Activated CD8-positive, alpha-beta memory T cell treated with anti-CD3 and anti-CD28 coated beads for 36 hours (primary cell): ENCODE data around the gene BCKDHA. TPM values are rescaled to one million over a fixed set of nuclear protein-coding genes. Genes with fewer than 3 reads are reported as not detected.

ENCODE experiments used
- CTCF ChIA-PET: fragments of 350-600 bp; sonication (Branson Sonifier 250); formaldehyde crosslinking; loops from one replicate; lab custom pipeline; 2021; ENCODE audit warnings: antibody characterized with exemption; lab: Charles Lee
- POLR2A ChIA-PET: fragments of 350-600 bp; sonication (Branson Sonifier 250); formaldehyde crosslinking; loops from one replicate; lab custom pipeline; 2021; ENCODE audit warnings: antibody characterized with exemption; lab: Charles Lee
- total RNA-seq, 2 experiments: library from RNA; stranded (reverse); gene quantifications; one replicate each; pipeline ENCODE4 v1.2.3, GENCODE V29; 2021

BCKDHA gene
- total RNA-seq, 2 experiments from 2014 or later, result 21.5 to 24.8 TPM

- POLR2A ChIA-PET, result no interaction called here
- CTCF ChIA-PET, result interaction anchor here (1.1 kb wide), 1 partner anchor 36 kb away, joined by 3 read pairs; no protein-coding TSS in a partner anchor
Observed at GRCh38 chr19:41392775-41393174, 4.8 kb upstream of the BCKDHA start.

DNA sequence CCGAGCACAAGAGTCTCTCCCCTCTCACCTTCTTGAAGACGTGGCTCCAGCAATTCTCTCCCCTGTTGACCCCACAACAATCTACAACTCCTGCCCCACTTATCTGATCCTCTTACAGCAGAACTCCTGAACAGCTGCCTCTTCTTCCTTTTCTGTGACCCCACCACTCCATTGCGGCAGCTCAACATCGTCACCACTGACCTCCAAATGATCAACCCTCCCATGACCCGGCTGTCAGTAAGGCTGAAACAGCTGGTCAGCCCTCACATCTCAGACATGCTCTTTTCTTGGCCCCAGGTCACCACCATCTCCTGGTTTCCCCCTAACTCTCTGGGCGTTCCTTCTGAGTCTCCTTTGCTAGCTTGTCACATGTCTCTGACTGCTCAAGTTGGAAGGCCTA lies 2.3 kb upstream of the BCKDHA start:
- POLR2A ChIA-PET, result interaction anchor here (1.1 kb wide), 1 partner anchor 30 kb away, joined by 3 read pairs; no protein-coding TSS in a partner anchor
- CTCF ChIA-PET, result no interaction called here

GRCh38 chr19:41398050-41398418 lies 416 bp downstream of the BCKDHA start:
- ChIA-PET POLR2A (no interaction called here), CTCF (no interaction called here)

DNA sequence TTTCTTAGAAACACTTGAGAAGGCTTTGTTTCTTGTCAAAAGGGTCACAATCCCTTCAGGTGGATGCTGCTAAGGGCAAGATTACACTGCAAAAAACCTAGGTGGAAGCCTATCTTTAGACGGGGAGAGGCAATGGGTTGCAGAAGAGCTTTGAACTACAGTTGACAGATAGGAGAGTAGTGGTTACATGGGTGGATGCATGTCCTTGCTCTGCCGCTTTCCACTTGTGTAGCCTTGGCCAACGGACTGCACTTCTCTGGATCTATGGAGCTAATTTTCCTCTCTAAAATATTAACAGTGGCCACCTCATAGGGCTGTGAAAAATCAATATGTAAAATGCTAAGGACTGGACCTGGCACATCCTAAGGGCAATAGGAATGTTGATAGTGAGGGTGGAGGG lies 980 bp downstream of the BCKDHA start:
- POLR2A ChIA-PET, result no interaction called here
- CTCF ChIA-PET, result no interaction called here

- ChIA-PET CTCF (no interaction called here), POLR2A (no interaction called here)
Observed at GRCh38 chr19:41399091-41399490, 1.5 kb downstream of the BCKDHA start.

DNA sequence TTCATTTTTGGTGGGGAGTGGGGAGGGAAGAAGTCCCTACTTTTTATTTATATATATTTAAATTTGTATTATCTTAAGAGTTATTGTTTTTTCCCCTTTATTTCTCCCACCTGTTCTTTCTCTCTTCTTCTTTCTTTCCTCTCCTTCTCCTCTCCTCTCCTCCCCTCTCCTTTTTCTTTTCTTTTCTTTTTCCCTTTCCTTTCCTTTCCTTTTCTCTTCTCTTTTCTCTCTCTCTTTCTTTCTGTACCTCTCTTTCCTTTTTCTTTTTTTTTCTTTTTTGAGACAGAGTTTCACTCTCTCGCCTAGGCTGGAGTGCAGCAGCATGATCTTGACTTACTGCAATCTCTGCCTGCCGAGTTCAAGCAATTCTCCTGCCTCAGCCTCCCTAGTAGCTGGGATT lies 1.9 kb downstream of the BCKDHA start:
- ChIA-PET CTCF (no interaction called here), POLR2A (no interaction called here)

GRCh38 chr19:41401483-41401882 lies 3.9 kb downstream of the BCKDHA start:
- CTCF ChIA-PET, result no interaction called here
- POLR2A ChIA-PET, result no interaction called here

- ChIA-PET POLR2A (no interaction called here), CTCF (interaction anchor here (1.0 kb wide), 1 partner anchor 38 kb away, joined by 3 read pairs; the partner anchor contains the start of gene DMAC2)
Observed at GRCh38 chr19:41402010-41402409, 4.4 kb downstream of the BCKDHA start.

- POLR2A ChIA-PET, result no interaction called here
- CTCF ChIA-PET, result interaction anchor here (1.2 kb wide), 1 partner anchor 160 kb away, joined by 4 read pairs; no protein-coding TSS in a partner anchor
Observed at GRCh38 chr19:41403181-41403970, 5.8 kb downstream of the BCKDHA start.

GRCh38 chr19:41405776-41406175 lies 8.2 kb downstream of the BCKDHA start:
- ChIA-PET CTCF (no interaction called here), POLR2A (no interaction called here)

DNA sequence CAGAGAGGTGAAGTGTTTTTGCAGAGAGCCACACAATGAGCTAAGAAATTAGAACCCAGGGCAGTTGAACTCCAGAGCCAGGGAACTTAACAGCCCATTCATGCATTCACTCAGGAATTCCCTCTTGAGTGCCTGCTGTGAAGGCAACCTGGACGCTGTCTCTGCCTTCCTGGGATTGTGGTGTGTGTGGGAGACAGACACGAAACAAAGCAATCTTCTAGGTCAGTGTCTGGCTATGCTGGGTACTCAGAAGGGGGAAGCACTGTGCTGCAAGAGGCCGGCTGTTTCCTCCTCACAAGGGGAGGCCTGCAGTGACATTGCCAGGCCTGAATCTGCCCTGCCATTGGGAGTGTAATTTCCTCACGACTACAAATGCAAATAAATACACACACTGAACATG lies 9.7 kb downstream of the BCKDHA start:
- POLR2A ChIA-PET, result no interaction called here

GRCh38 chr19:41408256-41408655 lies 10.6 kb downstream of the BCKDHA start:
- POLR2A ChIA-PET, result interaction anchor here (0.6 kb wide), 1 partner anchor 44 kb away, joined by 5 read pairs; the partner anchor contains the start of gene B9D2
- CTCF ChIA-PET, result interaction anchor here (0.7 to 1.0 kb wide), 5 partner anchors 13 to 931 kb away, joined by 3 to 4 read pairs (median 3); no protein-coding TSS in a partner anchor

More for the DNA sequence above, 9.7 kb downstream of the BCKDHA start:
- CTCF ChIA-PET, result no interaction called here

- CTCF ChIA-PET, result interaction anchor here (1.0 to 1.2 kb wide), 2 partner anchors 162 to 274 kb away, joined by 3 to 4 read pairs; no protein-coding TSS in a partner anchor
- POLR2A ChIA-PET, result interaction anchor here (0.6 kb wide), 1 partner anchor 47 kb away, joined by 13 read pairs; no protein-coding TSS in a partner anchor
Observed at GRCh38 chr19:41408846-41409245, 11.2 kb downstream of the BCKDHA start.

GRCh38 chr19:41409288-41409687 lies 11.7 kb downstream of the BCKDHA start:
- POLR2A ChIA-PET, result interaction anchor here (0.6 kb wide), 1 partner anchor 47 kb away, joined by 13 read pairs; no protein-coding TSS in a partner anchor
- CTCF ChIA-PET, result interaction anchor here (0.5 to 1.2 kb wide), 2 partner anchors 162 to 295 kb away, joined by 3 to 4 read pairs; partner anchors contain the start of gene CYP2F1

GRCh38 chr19:41410336-41411054 lies 12.9 kb downstream of the BCKDHA start:
- ChIA-PET CTCF (no interaction called here), POLR2A (no interaction called here)

GRCh38 chr19:41411100-41411967 lies 13.7 kb downstream of the BCKDHA start:
- CTCF ChIA-PET, result interaction anchor here (0.6 kb wide), 1 partner anchor 32 kb away, joined by 3 read pairs; no protein-coding TSS in a partner anchor
- POLR2A ChIA-PET, result interaction anchor here (0.6 kb wide), 1 partner anchor 991 kb away, joined by 3 read pairs; no protein-coding TSS in a partner anchor

DNA sequence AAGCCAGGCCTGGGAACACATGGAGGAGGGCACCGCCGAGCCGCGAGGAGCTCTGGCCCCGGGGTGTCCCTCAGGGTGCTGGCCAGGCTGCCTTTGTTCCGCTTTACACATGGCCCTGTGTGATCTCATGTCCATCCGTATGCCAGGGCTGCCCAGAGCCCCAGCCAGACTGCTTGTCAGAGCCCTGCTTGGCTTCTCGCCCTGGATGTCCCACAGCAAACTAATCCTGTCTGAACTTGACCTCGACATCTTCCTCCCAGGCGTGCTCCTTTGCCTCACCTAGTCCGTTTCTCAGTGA lies 14.3 kb downstream of the BCKDHA start:
- ChIA-PET POLR2A (no interaction called here), CTCF (interaction anchor here (0.6 kb wide), 1 partner anchor 33 kb away, joined by 3 read pairs; no protein-coding TSS in a partner anchor)

DNA sequence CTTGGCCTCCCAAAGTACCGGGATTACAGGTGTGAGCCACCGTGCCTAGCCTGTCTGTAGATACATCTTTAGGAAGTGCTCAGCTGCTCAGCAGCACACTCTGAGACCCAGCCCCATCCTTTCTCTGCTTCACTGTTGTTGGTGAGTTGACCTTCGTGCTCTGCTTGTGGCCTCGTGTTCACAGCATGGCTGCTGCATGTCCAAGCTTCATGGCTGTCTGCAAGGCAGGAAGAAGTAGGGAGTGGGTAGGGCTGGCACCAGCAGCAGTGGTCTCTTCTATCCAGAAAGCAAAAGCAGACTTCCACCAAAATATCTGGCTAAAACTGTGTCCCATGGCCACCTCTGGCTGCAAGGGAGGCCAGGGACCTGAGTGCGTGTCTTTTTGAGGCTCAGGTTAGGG lies 15.3 kb downstream of the BCKDHA start:
- CTCF ChIA-PET, result interaction anchor here (0.6 kb wide), 1 partner anchor 209 kb away, joined by 5 read pairs; no protein-coding TSS in a partner anchor
- POLR2A ChIA-PET, result no interaction called here

DNA sequence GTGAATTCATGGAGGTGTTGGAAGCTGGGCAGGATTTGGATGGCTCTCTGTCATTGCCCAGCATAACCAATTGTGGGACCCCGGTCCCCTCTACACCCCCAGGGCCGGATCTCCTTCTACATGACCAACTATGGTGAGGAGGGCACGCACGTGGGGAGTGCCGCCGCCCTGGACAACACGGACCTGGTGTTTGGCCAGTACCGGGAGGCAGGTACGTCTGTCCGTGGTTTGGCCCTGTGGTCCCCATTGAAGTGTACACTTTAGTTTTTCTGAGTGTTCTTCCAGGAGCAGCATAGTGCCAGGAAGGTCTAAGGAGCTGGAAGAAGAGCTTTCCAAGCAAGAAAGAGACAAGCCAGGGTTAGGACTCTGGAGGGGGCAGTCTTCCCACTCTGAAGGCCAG lies 16.3 kb downstream of the BCKDHA start:
- CTCF ChIA-PET, result no interaction called here
- POLR2A ChIA-PET, result interaction anchor here (0.6 kb wide), 1 partner anchor 675 kb away, joined by 3 read pairs; no protein-coding TSS in a partner anchor
